IPS-18c (cell line): ENCODE data around the gene CALML3.

Experiments
- H3K4me3 ChIP-seq: 2 replicates; pipeline ENCODE4 v1.7.0; 2013; ENCODE audit warnings: low read depth, mild to moderate bottlenecking, low read length, moderate library complexity; ENCODE audit not compliant: insufficient read depth
- H3K9me3 ChIP-seq: one replicate; pipeline ENCODE4 v1.6.1; 2013; ENCODE audit warnings: mild to moderate bottlenecking, low read length, moderate library complexity; ENCODE audit not compliant: control insufficient read depth, insufficient read depth

CALML3 gene

GRCh38 chr10:5512881-5513612 lies 11.7 kb upstream of the CALML3 start:
- Histone ChIP-seq H3K4me3 (no peak overlapping the region), H3K9me3 (no peaks in the 10 kb centered on the region)

GRCh38 chr10:5514226-5514850 lies 10.4 kb upstream of the CALML3 start:
- Histone ChIP-seq H3K9me3 (no peaks in the 10 kb centered on the region), H3K4me3 (no peak overlapping the region)

GRCh38 chr10:5515948-5516761 lies 8.6 kb upstream of the CALML3 start:
- Histone ChIP-seq H3K9me3 (no peaks in the 10 kb centered on the region), H3K4me3 (no peak overlapping the region)

DNA sequence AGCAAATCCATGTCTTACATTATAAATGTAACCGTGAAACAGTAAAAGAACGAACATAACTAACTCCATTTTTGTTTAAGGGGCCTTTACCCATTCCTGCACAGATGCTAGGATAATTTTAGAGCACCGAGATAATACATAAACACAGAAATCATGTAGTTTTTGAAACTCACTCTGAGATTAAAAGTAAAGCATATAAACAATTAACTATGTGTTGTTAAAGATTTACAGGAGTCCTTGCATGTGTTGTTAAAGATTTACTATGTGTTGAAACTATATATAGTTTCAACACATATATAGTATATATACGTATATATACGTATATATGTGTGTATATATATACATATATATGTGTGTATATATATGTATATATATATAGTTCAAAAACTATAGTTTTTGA lies 7.2 kb upstream of the CALML3 start:
- H3K4me3 ChIP-seq = no peak overlapping the region
- peaks cover 2% of the 10 kb centered on the region for H3K9me3 ChIP-seq

DNA sequence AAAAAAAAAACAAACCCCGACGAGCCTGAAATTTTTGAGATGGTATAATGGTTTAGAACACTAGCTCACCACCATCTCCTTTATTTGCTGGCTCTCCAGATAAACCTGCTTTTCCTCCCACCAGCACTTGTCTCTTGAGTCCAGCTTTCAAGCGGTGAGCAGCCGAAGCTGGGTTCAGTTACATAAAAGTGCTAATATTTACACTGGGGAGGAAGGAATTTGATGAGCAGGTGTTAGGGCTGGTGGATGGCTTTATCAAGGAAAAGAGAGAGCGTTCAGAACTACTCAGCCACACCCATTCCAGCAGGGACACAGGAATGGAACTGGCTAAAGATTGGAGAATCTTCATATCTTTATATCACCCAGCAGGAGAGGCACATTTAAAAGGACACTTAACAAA lies 6.6 kb upstream of the CALML3 start:
- Histone ChIP-seq H3K4me3 (no peak overlapping the region), H3K9me3 (peaks cover 2% of the 10 kb centered on the region)

GRCh38 chr10:5519054-5519453 lies 5.7 kb upstream of the CALML3 start:
- H3K9me3 ChIP-seq = peaks cover 2% of the 10 kb centered on the region

GRCh38 chr10:5522913-5523560 lies 1.7 kb upstream of the CALML3 start:
- peaks cover 2% of the 10 kb centered on the region for H3K9me3 ChIP-seq
- H3K4me3 ChIP-seq = no peak overlapping the region

More at GRCh38 chr10:5519054-5519453, 5.7 kb upstream of the CALML3 start:
- no peak overlapping the region for H3K4me3 ChIP-seq

- H3K9me3 ChIP-seq = peaks cover 2% of the 10 kb centered on the region
- H3K4me3 ChIP-seq = no peak overlapping the region
Measured at GRCh38 chr10:5523796-5524574, 776 bp upstream of the CALML3 start.

- H3K9me3 ChIP-seq = peaks cover 2% of the 10 kb centered on the region
- H3K4me3 ChIP-seq = no peak overlapping the region
Measured at GRCh38 chr10:5525561-5526341, 990 bp downstream of the CALML3 start.

GRCh38 chr10:5526691-5527331 lies 2.0 kb downstream of the CALML3 start:
- H3K4me3 ChIP-seq = no peak overlapping the region
- H3K9me3 ChIP-seq = no peaks in the 10 kb centered on the region

DNA sequence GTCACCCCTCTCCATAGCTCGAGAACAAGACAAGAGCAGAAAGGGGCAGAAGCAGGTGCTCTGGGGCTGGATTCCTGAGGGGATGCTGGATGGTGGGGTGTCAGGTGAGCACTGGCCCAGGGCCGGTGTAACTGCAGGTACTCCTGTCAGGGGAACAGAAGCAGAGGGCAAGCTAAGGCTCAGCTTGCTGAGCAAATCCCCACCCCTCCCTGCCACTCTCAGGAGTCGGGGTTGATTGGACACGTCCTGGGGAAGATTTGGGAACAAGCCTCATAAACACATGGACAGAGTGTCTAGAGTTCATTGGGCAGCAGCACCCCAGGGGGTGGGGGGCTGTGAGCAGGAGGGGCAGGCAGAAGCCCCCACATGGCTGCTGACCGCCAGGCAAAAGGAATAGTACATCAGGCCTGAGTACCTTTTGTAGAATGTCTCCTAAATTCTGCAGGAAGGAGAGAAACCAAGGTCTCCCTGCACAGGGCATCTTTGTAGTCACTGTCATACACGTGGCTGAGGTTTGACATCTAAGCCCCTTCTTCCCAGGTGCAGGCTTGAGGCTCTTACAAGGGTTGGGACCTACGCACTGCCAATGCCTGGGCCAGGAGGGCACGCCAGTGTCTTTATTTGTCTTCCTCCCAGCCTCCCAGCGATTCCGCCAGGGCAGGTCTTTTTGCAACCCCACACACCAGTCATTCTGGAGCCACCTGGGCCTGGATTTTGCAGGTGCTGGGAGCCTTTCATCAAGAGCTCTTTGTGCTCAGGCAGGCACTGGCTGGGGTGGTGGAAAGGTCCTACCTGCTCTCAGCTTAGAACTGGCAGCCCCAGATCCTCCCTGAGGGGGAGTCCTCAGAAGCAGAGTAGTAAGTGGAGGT lies 2.8 kb downstream of the CALML3 start:
- no peaks in the 10 kb centered on the region for H3K9me3 ChIP-seq
- no peak overlapping the region for H3K4me3 ChIP-seq

GRCh38 chr10:5528989-5529701 lies 4.4 kb downstream of the CALML3 start:
- H3K9me3 ChIP-seq = no peaks in the 10 kb centered on the region
- no peak overlapping the region for H3K4me3 ChIP-seq

DNA sequence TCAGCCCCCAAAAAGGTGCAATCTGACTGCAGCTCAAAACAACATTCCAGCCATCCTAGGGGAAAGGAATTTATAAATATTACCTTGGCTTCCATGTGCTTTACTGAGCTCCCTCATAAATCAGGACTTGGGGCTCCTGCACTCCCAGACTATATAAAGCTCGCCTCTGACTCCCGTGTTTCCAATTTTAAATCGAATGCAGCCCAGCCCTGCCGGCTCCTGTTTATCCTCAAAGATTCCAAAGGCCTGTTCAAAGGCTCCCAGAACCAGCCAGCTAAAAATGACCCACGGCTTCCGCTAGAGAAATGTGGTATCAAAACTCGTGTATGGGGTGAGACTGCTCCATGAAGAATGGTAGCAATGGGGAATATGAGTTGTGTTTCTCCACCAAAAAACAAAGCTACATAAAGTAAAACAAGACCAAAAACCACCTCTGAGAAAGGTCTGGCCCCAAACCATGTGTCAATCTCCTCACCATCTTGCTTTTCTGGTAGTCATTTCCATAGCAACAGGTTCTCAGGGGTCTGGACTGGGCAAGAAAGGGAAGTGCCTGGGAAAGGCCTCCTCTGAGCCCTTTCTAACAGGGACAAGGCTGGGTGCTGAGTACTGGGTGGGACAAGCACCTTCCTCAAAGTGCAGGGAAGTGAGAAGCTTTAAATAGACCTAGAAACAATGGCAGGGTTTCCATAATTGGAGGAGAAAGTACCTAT lies 5.1 kb downstream of the CALML3 start:
- Histone ChIP-seq H3K4me3 (no peak overlapping the region), H3K9me3 (no peaks in the 10 kb centered on the region)

DNA sequence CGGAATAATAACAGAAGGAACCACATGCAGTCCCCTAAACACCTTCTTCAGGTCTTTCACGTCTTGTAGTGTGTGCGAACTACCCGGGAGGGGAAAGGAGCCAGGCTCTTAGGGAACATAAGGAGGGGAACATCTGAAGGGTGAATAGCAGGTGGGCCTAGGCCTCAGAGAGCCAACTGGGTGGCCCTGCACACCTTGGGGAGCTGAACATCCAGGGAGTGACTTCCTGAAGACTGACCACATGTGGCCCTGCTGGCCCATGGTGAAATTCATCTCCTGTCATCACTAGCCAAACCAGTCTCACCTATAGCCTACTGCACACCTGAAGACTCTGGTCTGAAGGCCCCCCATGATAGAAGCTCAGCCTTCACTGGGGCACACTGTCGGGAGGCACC lies 5.6 kb downstream of the CALML3 start:
- Histone ChIP-seq H3K9me3 (no peaks in the 10 kb centered on the region), H3K4me3 (no peak overlapping the region)
